Measurements from ENCODE around the gene NOXO1.
A peak's percentile ranks its signal among the peaks of the same experiment; 100 is the strongest.

NOXO1 gene

GRCh38 chr16:1979271-1980029 lies 1.8 kb downstream of the NOXO1 start:
- DNase-seq (ENCODE audit: low spot score), result no peak

- DNase-seq (ENCODE audit: low spot score), result no peak
These were observed 2.7 kb downstream of the NOXO1 start for GRCh38 chr16:1978476-1979120.

- DNase-seq (ENCODE audit: low spot score), result no peak
These were observed 3.4 kb downstream of the NOXO1 start for GRCh38 chr16:1977875-1978268.

GRCh38 chr16:1976951-1977874 lies 4.1 kb downstream of the NOXO1 start:
- DNase-seq (ENCODE audit: low spot score), result no peak

- DNase-seq (ENCODE audit: low spot score), result no peak
These were observed 5.1 kb downstream of the NOXO1 start for GRCh38 chr16:1976216-1976520.

- DNase-seq (ENCODE audit: low spot score), result no peak
These were observed 5.6 kb downstream of the NOXO1 start for GRCh38 chr16:1975432-1976215.

GRCh38 chr16:1974157-1975070 lies 6.9 kb downstream of the NOXO1 start:
- DNase-seq (ENCODE audit: low spot score), result no peak

- DNase-seq (ENCODE audit: low spot score), result no peak
These were observed 7.7 kb downstream of the NOXO1 start for GRCh38 chr16:1973461-1974156.

- DNase-seq (ENCODE audit: low spot score), result no peak
These were observed 8.8 kb downstream of the NOXO1 start for GRCh38 chr16:1972490-1972877.

GRCh38 chr16:1971796-1972489 lies 9.3 kb downstream of the NOXO1 start, which contains the start of gene TBL3:
Gene TBL3, plus strand, starts transcription at chr16:1972053. Its CDS starts 112 bp downstream, at chr16:1972165.
- peak; percentile 93 for DNase-seq (ENCODE audit: low spot score)

- DNase-seq (ENCODE audit: low spot score), result peak; percentile 67
These were observed 12.9 kb downstream of the NOXO1 start for GRCh38 chr16:1968146-1968953.

GRCh38 chr16:1966460-1966859 lies 14.8 kb downstream of the NOXO1 start, which contains the start of gene RNF151:
Gene RNF151, plus strand, starts transcription at chr16:1966856. Its CDS starts 26 bp downstream, at chr16:1966882.
- DNase-seq (ENCODE audit: low spot score), result no peak

GRCh38 chr16:1965396-1966001 lies 15.8 kb downstream of the NOXO1 start:
- no peak for DNase-seq (ENCODE audit: low spot score)

GRCh38 chr16:1964506-1965395 lies 16.5 kb downstream of the NOXO1 start, which contains the start of gene RPS2:
Gene RPS2, minus strand, starts transcription at chr16:1964826. Its CDS starts 201 bp downstream, at chr16:1964625.
- peak; percentile 98 for DNase-seq (ENCODE audit: low spot score)

- DNase-seq (ENCODE audit: low spot score), result peak; percentile 43
These were observed 17.3 kb downstream of the NOXO1 start for GRCh38 chr16:1963806-1964505.
